ENCODE data around the gene TRIM37.
"Not testable (repeated sequence)": the region's sequence is repeated elsewhere in the genome, so short reads cannot be mapped to it uniquely, and the experiment has no call there.

TRIM37 gene

GRCh38 chr17:59106463-59107305 is at the start of gene TRIM37:
Gene TRIM37 (minus strand): TSS chr17:59106880. CDS start chr17:59106461, 419 bp downstream.
- DNase-seq (ENCODE audit: low read depth in 1 of 2, low spot score in 1 of 2), result peak; percentile 97 to 98

GRCh38 chr17:59155439-59156177 is 48.9 kb upstream of the TRIM37 start, which contains the start of gene PRR11:
Gene PRR11 (plus strand): TSS chr17:59155746. CDS start chr17:59169753, 14,007 bp downstream.
- peak; percentile 54 to 96 for DNase-seq (ENCODE audit: low read depth in 1 of 2, low spot score in 1 of 2)

GRCh38 chr17:59154721-59155438 is 48.2 kb upstream of the TRIM37 start, which contains the start of gene SKA2:
Gene SKA2 (minus strand): TSS chr17:59155186. CDS start chr17:59155163, 23 bp downstream.
- peak; percentile 73 to 90 for DNase-seq (ENCODE audit: low read depth in 1 of 2, low spot score in 1 of 2)

GRCh38 chr17:59154292-59154720 is 47.6 kb upstream of the TRIM37 start:
- DNase-seq (ENCODE audit: low read depth in 1 of 2, low spot score in 1 of 2), result peak in 1 of 2 donors; percentile 12

- no peak for DNase-seq (ENCODE audit: low read depth in 1 of 2, low spot score in 1 of 2)
These were observed 46.2 kb upstream of the TRIM37 start for GRCh38 chr17:59152925-59153324.

- DNase-seq (ENCODE audit: low read depth in 1 of 2, low spot score in 1 of 2), result no peak
These were observed 44.9 kb upstream of the TRIM37 start for GRCh38 chr17:59151591-59151990.

- DNase-seq (ENCODE audit: low read depth in 1 of 2, low spot score in 1 of 2), result no peak
These were observed 44.3 kb upstream of the TRIM37 start for GRCh38 chr17:59151006-59151405.

GRCh38 chr17:59149841-59150511 is 43.3 kb upstream of the TRIM37 start:
- no peak for DNase-seq (ENCODE audit: low read depth in 1 of 2, low spot score in 1 of 2)

- no peak for DNase-seq (ENCODE audit: low read depth in 1 of 2, low spot score in 1 of 2)
These were observed 42.4 kb upstream of the TRIM37 start for GRCh38 chr17:59149051-59149450.

- DNase-seq (ENCODE audit: low read depth in 1 of 2, low spot score in 1 of 2), result no peak
These were observed 39.0 kb upstream of the TRIM37 start for GRCh38 chr17:59145571-59146096.

GRCh38 chr17:59141860-59142259 is 35.2 kb upstream of the TRIM37 start:
- no peak for DNase-seq (ENCODE audit: low read depth in 1 of 2, low spot score in 1 of 2)

GRCh38 chr17:59139939-59140338 is 33.3 kb upstream of the TRIM37 start:
- DNase-seq (ENCODE audit: low read depth in 1 of 2, low spot score in 1 of 2), result no peak

- not testable (repeated sequence) for DNase-seq (ENCODE audit: low read depth in 1 of 2, low spot score in 1 of 2)
These were observed 31.7 kb upstream of the TRIM37 start for GRCh38 chr17:59138339-59138738.

- no peak for DNase-seq (ENCODE audit: low read depth in 1 of 2, low spot score in 1 of 2)
These were observed 24.5 kb upstream of the TRIM37 start for GRCh38 chr17:59131131-59131530.

- DNase-seq (ENCODE audit: low read depth in 1 of 2, low spot score in 1 of 2), result no peak
These were observed 23.1 kb upstream of the TRIM37 start for GRCh38 chr17:59129814-59130213.

- no peak for DNase-seq (ENCODE audit: low read depth in 1 of 2, low spot score in 1 of 2)
These were observed 20.2 kb upstream of the TRIM37 start for GRCh38 chr17:59126809-59127417.

- DNase-seq (ENCODE audit: low read depth in 1 of 2, low spot score in 1 of 2), result no peak
These were observed 18.0 kb upstream of the TRIM37 start for GRCh38 chr17:59124665-59125064.

- no peak for DNase-seq (ENCODE audit: low read depth in 1 of 2, low spot score in 1 of 2)
These were observed 15.3 kb upstream of the TRIM37 start for GRCh38 chr17:59121901-59122480.

GRCh38 chr17:59115474-59115873 is 8.8 kb upstream of the TRIM37 start:
- no peak for DNase-seq (ENCODE audit: low read depth in 1 of 2, low spot score in 1 of 2)

- no peak for DNase-seq (ENCODE audit: low read depth in 1 of 2, low spot score in 1 of 2)
These were observed 4.9 kb upstream of the TRIM37 start for GRCh38 chr17:59111539-59111938.

All from activated CD4-positive, alpha-beta T cell treated with anti-CD3 and anti-CD28 coated beads, Interleukin-2, amount 50 U/mL, for 24 hours (primary cell).